HG02642 (cell line): ENCODE measurements around the gene INTS11.
"Not testable (repeated sequence)": the region's sequence is repeated elsewhere in the genome, so short reads cannot be mapped to it uniquely, and the experiment has no call there.

Source experiments
- ATAC-seq: cut with Tn5 transposase; IDR thresholded peaks from one replicate; pipeline ENCODE4 v1.9.1; 2021; ENCODE audit warnings: mild to moderate bottlenecking; ENCODE audit not compliant: unreplicated experiment, poor library complexity

Gene INTS11

DNA sequence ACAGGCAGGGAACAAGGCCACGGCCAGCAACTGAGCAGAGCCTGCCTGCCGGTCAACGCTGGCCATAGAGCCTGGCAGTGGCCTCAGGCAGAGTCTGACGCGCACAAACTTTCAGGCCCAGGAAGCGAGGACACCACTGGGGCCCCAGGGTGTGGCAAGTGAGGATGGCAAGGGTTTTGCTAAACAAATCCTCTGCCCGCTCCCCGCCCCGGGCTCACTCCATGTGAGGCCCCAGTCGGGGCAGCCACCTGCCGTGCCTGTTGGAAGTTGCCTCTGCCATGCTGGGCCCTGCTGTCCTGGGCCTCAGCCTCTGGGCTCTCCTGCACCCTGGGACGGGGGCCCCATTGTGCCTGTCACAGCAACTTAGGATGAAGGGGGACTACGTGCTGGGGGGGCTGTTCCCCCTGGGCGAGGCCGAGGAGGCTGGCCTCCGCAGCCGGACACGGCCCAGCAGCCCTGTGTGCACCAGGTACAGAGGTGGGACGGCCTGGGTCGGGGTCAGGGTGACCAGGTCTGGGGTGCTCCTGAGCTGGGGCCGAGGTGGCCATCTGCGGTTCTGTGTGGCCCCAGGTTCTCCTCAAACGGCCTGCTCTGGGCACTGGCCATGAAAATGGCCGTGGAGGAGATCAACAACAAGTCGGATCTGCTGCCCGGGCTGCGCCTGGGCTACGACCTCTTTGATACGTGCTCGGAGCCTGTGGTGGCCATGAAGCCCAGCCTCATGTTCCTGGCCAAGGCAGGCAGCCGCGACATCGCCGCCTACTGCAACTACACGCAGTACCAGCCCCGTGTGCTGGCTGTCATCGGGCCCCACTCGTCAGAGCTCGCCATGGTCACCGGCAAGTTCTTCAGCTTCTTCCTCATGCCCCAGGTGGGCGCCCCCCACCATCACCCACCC, 6.9 kb upstream of the INTS11 start, which contains the start of gene TAS1R3:
TAS1R3 (plus strand) TSS at position 213 of the 898 bp plus-strand sequence; CDS start at position 279, 66 bp downstream.
- ATAC-seq: no peak

- ATAC-seq: no peak
Measured at GRCh38 chr1:1330366-1331067, 6.1 kb upstream of the INTS11 start.

DNA sequence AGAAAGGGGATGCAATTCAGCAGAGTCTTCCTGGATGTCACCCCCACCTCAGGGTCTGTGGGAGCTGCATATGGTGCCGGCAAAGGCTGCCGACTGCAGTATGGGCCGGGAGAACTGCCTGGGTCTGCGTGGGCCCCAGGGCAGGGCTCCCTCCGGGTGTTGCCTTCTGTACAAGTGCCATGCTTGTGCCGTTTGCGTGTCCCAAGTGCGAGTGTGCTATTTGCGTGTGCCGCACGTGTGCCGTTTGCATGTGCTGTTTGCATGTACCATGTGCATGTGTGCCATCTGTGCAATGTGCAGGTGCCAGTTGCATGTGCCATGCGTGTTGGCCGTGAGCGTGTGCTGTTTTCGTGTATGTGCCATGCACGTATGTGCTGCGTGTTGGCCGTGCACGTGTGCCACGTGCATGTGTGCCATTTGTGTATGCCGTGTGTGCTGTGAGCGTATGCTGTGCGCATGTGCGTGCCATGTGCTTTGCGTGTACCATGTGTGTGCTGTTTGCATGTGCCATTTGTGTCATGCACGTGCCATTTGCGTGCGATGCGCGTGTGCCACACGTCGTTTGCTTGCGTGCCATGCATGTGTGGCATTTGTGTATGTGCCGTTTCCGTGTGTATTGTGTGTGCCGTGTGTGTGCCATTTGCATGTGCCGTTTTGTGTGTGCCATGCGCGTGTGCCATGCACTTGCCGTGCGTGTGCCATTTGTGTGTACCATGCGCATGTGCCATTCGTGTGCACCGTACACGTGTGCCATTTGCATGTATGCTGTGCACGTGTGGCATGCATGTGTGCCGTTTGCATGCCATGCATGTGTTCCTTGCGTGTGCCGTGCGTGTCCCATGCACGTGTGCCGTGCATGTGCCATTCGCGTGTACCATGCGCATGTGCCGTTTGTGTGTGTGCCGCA, 5.1 kb upstream of the INTS11 start:
- ATAC-seq: no peak

GRCh38 chr1:1328254-1328653, 3.8 kb upstream of the INTS11 start:
- no peak for ATAC-seq

DNA sequence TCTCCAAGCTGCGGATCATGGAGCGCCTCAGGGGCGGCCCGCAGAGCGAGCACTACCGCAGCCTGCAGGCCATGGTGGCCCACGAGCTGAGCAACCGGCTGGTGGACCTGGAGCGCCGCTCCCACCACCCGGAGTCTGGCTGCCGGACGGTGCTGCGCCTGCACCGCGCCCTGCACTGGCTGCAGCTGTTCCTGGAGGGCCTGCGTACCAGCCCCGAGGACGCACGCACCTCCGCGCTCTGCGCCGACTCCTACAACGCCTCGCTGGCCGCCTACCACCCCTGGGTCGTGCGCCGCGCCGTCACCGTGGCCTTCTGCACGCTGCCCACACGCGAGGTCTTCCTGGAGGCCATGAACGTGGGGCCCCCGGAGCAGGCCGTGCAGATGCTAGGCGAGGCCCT, 2.8 kb upstream of the INTS11 start:
- ATAC-seq: no peak

- no peak for ATAC-seq
Measured at GRCh38 chr1:1326075-1326605, 1.7 kb upstream of the INTS11 start.

DNA sequence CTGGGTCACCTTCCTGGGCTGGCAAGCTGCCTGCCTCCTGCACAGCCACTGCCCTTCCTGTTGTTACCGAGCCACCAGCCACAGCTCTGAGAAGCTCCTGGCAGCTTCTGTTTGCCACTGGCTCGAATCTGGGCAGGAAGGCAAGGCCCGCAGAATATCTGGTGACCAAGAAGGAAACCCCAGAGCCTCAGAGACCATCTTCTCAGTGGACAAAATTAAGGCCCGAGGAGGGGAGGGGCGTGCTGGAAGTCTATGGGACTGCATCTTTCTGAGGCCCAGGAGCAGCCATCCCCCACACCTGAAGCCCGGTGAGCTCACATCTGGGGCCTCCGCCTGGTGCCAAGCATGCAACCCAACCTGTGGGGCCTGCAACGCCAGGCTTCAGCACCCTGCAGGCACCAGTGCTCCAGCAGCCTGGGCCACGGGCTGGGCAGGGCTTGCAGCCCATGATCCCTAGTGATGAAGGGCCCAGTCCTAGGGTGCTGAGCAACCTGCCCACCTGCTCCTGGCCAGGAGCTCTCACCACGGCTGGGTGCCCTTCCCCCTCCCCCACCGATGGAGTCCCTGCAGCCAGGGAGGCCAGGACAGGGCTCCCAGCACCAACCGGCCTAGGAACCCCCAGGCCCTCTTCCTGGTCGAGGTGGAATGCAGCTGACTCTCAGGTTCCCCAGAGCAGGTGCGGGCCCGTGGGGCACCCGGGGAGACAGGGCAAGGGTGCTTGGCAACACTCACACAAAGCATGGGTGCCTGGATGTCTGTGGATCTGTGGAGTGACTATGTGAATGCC, 1.0 kb upstream of the INTS11 start:
- ATAC-seq: no peak

DNA sequence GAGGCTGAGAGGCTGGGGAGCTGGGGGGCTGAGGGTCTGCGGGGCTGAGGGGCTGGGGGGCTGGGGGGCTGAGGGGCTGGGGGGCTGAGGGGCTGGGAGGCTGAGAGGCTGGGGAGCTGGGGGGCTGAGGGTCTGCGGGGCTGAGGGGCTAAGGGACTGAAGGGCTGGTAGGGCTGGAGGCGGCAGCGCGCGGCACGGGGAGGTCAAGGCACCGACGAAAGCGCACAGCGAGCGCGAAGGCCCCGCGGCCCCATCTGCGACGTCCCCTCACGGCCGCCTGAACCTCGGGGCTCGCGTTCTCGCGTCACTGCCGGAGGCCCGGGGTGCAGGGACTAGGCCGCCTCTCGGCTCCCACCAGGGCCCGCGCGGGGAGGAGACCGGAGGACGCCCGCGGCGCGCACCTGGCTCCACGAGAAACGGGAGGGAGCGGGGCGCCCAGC, 356 bp downstream of the INTS11 start:
- ATAC-seq: peak; percentile 24

DNA sequence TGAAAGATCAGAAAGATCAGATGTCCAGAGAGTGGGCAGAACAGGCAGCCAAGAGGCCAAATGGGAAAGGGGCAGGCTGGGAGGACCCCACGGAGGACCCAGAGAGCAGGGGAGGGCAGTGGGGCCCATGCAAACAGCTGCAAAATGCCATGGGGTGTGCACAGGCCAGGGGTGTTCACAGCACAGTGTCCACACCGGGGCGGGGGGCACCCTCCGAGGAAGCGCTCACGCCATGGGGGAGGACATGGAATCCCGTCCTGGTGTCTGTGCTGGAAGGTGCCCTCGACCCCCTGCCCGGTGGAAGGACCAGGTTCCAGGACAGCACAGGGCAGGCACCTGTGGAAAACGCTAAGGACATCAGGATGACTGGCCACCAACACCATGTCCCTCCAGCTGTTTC, 1.5 kb downstream of the INTS11 start:
- ATAC-seq: no peak

DNA sequence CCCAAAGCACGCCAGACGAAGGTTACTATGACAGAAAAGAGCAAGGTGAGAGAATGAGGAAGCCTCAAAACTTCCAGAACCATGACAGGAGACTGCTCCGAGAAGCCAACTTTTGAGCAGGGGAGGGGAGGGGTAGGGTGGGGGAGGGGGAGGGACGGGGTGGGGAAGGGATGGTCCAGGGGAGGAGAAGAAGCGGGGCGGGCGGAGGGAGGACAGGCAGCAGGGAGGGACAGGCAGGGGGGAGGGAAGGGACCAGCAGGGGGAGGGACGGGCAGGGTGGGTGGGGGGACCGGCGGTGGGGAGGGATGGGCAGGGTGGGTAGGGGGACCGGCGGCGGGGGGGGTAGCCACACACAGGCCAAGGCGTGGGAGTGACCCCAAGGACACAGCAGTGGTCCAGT, 2.0 kb downstream of the INTS11 start:
- no peak for ATAC-seq

DNA sequence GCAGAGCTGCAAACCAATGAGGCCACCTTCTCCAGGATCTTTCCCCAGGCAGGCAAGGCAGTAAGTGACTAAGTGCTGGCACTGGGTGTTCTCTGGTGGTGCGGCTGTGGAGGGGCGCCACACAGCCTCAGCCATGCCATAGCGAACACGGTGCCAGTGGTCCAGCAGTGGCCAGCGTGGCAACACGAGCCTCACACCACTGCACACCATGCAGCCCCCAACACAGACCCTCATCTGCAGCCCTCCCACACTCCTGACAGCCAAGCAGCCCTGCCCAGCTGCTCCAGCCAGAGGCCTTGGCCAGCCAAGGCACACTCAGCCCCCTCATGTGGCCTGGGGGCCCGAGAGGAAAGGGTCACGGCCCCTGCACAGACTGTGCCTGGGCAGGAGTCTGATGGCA, 3.0 kb downstream of the INTS11 start:
- no peak for ATAC-seq

- ATAC-seq: no peak
Measured at GRCh38 chr1:1320666-1321448, 3.6 kb downstream of the INTS11 start.

DNA sequence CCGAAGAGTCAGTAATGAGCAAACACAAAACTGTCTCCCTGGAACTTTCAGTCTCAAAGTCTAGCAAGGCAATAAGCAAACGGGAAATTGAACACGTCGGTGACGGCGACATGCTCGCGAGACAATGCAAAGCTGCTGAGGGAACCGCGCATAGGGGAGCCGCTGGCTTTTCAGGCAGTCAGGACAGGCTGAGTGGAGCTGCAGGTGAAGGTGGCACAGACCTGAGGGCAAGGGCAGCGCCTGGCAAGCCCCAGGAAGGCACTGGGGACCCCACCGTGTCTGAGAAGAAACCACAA, 4.9 kb downstream of the INTS11 start:
- ATAC-seq: no peak

GRCh38 chr1:1318777-1319645, 5.4 kb downstream of the INTS11 start:
- no peak for ATAC-seq

DNA sequence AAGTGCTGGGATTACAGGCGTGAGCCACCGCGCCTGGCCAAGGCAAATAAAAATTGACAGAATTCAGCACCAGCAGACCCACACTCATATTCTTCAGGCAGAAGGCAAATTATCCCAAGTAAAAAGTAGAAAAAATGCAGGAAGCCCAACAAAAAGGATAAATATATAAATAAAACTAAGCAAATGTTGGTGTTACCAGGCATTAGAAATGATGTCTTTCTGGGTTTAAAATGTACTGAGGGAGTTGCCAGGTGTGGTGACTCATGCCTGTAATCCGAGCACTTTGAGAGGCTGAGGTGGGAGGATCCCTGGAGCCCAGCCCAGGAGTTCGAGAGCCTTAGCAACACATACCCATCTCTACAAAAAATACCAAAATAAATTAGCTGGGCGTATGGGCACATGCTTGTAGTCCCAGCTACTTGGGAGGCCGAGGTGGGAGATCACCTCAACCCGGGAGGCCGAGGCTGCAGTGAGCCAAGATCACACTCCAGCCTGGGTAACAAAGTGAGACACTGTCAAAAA, 6.3 kb downstream of the INTS11 start:
- no peak for ATAC-seq

- no peak for ATAC-seq
Measured at GRCh38 chr1:1317420-1317819, 7.0 kb downstream of the INTS11 start.

DNA sequence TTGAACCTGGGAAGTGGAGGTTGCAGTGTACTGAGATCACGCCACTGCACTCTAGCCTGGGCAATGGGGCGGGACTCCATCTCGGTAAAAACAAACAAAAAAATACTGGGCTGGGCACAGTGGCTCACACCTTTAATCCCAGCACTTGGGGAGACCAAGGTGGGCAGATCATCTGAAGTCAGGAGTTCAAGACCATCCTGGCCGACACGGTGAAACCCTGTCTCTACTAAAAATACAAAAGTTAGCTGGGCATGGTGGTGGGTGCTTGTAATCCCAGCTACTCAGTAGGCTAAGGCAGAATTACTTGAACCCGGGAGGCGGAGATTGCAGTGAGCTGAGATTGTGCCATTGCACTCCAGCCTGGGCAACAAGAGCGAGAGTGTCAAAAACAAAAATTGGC, 8.3 kb downstream of the INTS11 start:
- not testable (repeated sequence) for ATAC-seq
